Endothelial cell of umbilical vein (primary cell): Measurements from ENCODE around the gene BTG2. TPM values are rescaled to one million over a fixed set of nuclear protein-coding genes. Genes with fewer than 3 reads are reported as not detected.

ENCODE experiments used
- BruUV-seq: library from RNA; stranded (reverse); fragments of 400-500 nt; replicated peaks from 2 replicates; lab custom pipeline; 2021; lab: Mats Ljungman, UMichigan
- CTCF ChIA-PET: fragments of 300-600, 350-600 bp; sonication (Branson Sonifier 250); formaldehyde crosslinking; loops from one replicate; lab custom pipeline; 2021; ENCODE audit warnings: antibody characterized with exemption, inconsistent platforms; lab: Charles Lee
- POLR2A ChIA-PET: fragments of 300-600, 350-600 bp; sonication (Branson Sonifier 250); formaldehyde crosslinking; loops from one replicate; lab custom pipeline; 2021; ENCODE audit warnings: antibody characterized with exemption, inconsistent platforms; lab: Charles Lee
- DNase-seq: peaks from one replicate; pipeline ENCODE4 v3.0.0-alpha.2; 2011; ENCODE audit warnings: low read depth, low spot score
- FAIRE-seq: peaks from 2 replicates; lab custom pipeline; 2011; peaks lifted over from hg19 to GRCh38; lab: Jason Lieb, UNC
- H2AFZ ChIP-seq: 2 replicates; pipeline ENCODE4 v1.6.0; 2012; ENCODE audit warnings: low read depth, low read length, control low read depth, inconsistent platforms
- H3K27ac ChIP-seq: 2 replicates; pipeline ENCODE4 v1.5.1; 2011; ENCODE audit warnings: low read depth, mild to moderate bottlenecking, control low read depth, low read length, moderate library complexity; ENCODE audit not compliant: insufficient read depth
- H3K27me3 ChIP-seq, 2 experiments: 2 replicates each; pipeline versions ENCODE4 v1.6.0 to v1.6.1; 2011; ENCODE audit warnings: low read length in 2 of 2, mixed read lengths in 1 of 2; ENCODE audit not compliant: control insufficient read depth in 2 of 2, insufficient read depth in 2 of 2
- H3K36me3 ChIP-seq, 2 experiments: 2 replicates in 1 of 2; 3 replicates in 1 of 2; pipeline ENCODE4 v1.5.1; 2011; ENCODE audit warnings: low read length in 2 of 2, mild to moderate bottlenecking in 1 of 2, moderate library complexity in 1 of 2; ENCODE audit not compliant: control insufficient read depth in 2 of 2, insufficient read depth in 2 of 2; ENCODE audit errors: extremely low read depth in 1 of 2
- H3K4me1 ChIP-seq: 3 replicates; pipeline ENCODE4 v1.5.1; 2011; ENCODE audit warnings: mild to moderate bottlenecking, low read length; ENCODE audit not compliant: control insufficient read depth, insufficient read depth; ENCODE audit errors: extremely low read depth
- H3K4me2 ChIP-seq: 2 replicates; pipeline ENCODE4 v1.6.1; 2011; ENCODE audit warnings: low read length, control low read depth, mixed read lengths; ENCODE audit not compliant: insufficient read depth
- H3K4me3 ChIP-seq, 3 experiments: fragments of 200-600 bp in 1 of 3; sonication (generic), shearing (Covaris generic) in 1 of 3; replicated peaks in 1 of 3; 2 replicates each; pipeline ENCODE4 v1.5.1; 2011 to 2016; ENCODE audit warnings: control low read depth in 3 of 3, low read length in 3 of 3, mild to moderate bottlenecking in 2 of 3, inconsistent platforms in 1 of 3, low read depth in 1 of 3, moderate library complexity in 1 of 3; ENCODE audit not compliant: insufficient read depth in 1 of 3
- H3K79me2 ChIP-seq: 2 replicates; pipeline ENCODE4 v1.6.0; 2012; ENCODE audit warnings: low read length, inconsistent platforms; ENCODE audit not compliant: control insufficient read depth, insufficient read depth
- H3K9ac ChIP-seq: replicated peaks from 2 replicates; pipeline ENCODE3; 2011; ENCODE audit warnings: low read length, control low read depth; ENCODE audit not compliant: insufficient read depth; ENCODE audit errors: extremely low read depth
- H3K9me1 ChIP-seq: replicated peaks from 3 replicates; pipeline ENCODE4 v1.6.0; 2011; ENCODE audit warnings: mild to moderate bottlenecking, low read length; ENCODE audit not compliant: control insufficient read depth, insufficient read depth; ENCODE audit errors: extremely low read depth
- H3K9me3 ChIP-seq: replicated peaks from 2 replicates; pipeline ENCODE4 v1.5.1; 2012; ENCODE audit warnings: low read length, inconsistent platforms; ENCODE audit not compliant: control insufficient read depth, insufficient read depth
- H4K20me1 ChIP-seq: replicated peaks from 2 replicates; pipeline ENCODE3; 2011; ENCODE audit warnings: mild to moderate bottlenecking, low read length; ENCODE audit not compliant: control insufficient read depth, insufficient read depth; ENCODE audit errors: extremely low read depth
- EZH2 ChIP-seq: IDR thresholded peaks from 2 replicates; pipeline ENCODE4 v1.6.1; 2012; ENCODE audit warnings: borderline replicate concordance, low read depth, mild to moderate bottlenecking, moderate library complexity, low read length, inconsistent platforms; ENCODE audit not compliant: severe bottlenecking
- FOS ChIP-seq: IDR thresholded peaks from 2 replicates; pipeline ENCODE4 v1.6.1; 2011; ENCODE audit warnings: mild to moderate bottlenecking, low read length, moderate library complexity, borderline replicate concordance; ENCODE audit not compliant: insufficient read depth
- GATA2 ChIP-seq: IDR thresholded peaks from 2 replicates; pipeline ENCODE4 v1.7.0; 2011; ENCODE audit warnings: low read depth, mild to moderate bottlenecking, moderate library complexity, mixed read lengths, low read length; ENCODE audit not compliant: insufficient read length, insufficient read depth
- JUN ChIP-seq: IDR thresholded peaks from 2 replicates; pipeline ENCODE4 v1.6.1; 2011; ENCODE audit warnings: borderline replicate concordance, low read depth; ENCODE audit not compliant: insufficient read length, insufficient read depth
- MAX ChIP-seq: IDR thresholded peaks from 2 replicates; pipeline ENCODE4 v1.6.1; 2011; ENCODE audit not compliant: insufficient read depth, insufficient read length
- MYC ChIP-seq: IDR thresholded peaks from one replicate; pipeline ENCODE4 v1.6.1; 2011; ENCODE audit warnings: mild to moderate bottlenecking, low read depth, low read length
- POLR2A ChIP-seq: IDR thresholded peaks from 2 replicates; pipeline ENCODE4 v1.6.1; 2012; ENCODE audit warnings: low read depth, mild to moderate bottlenecking, control low read depth, low read length
- POLR2AphosphoS5 ChIP-seq: IDR thresholded peaks from 2 replicates; pipeline ENCODE4 v1.6.1; 2012; ENCODE audit warnings: low read depth, mild to moderate bottlenecking, control low read depth, low read length, moderate library complexity; ENCODE audit not compliant: insufficient read depth
- dilution Hi-C: fragments of 300-500 bp; cut with MboI; formaldehyde crosslinking; loops from one replicate; pipeline ENCODE4 v1.15.0; 2019; ENCODE audit warnings: low sequenced_read_pairs; ENCODE audit not compliant: extremely low pct_ligation_motif_present
- intact Hi-C: fragments of 100-400 bp; cut with micrococcal nuclease; formaldehyde crosslinking; loops from one replicate; pipeline ENCODE4 v1.10.0; 2022
- polyA plus RNA-seq, 4 experiments: library from polyadenylated mRNA; depleted of rRNA in 3 of 4; stranded (reverse) in 3 of 4; unstranded in 1 of 4; fragments of >200 nt; gene quantifications; 2 replicates each; pipeline versions ENCODE4 v1.2.1 to v1.2.3, GENCODE V29; 2011 to 2012; ENCODE audit warnings: missing spikeins in 1 of 4
- total RNA-seq: library from RNA; stranded (reverse); gene quantifications from 2 replicates; pipeline ENCODE4 v1.2.3, GENCODE V29; 2021
- TF ChIP-seq, protein P1 (sequence below), 2 donors: IDR thresholded peaks; 1 replicate in 1 of 2; 2 replicates in 1 of 2; pipeline ENCODE4 v1.5.1; 2011; ENCODE audit warnings: low read length in 2 of 2, mild to moderate bottlenecking in 2 of 2, moderate library complexity in 2 of 2, control low read depth in 1 of 2, inconsistent platforms in 1 of 2, low read depth in 1 of 2; ENCODE audit not compliant: insufficient read depth in 1 of 2; ENCODE audit errors: extremely low read depth in 1 of 2

Gene BTG2
- total and polyA plus RNA-seq, 2 donors (not counting 3 experiments of a cell fraction or from before 2014, with no cell fraction given), result 35.6 to 50.1 TPM

GRCh38 chr1:203322500-203323179 is 17.3 kb downstream of the BTG2 start:
- TSS peak; percentile 64 for BruUV-seq
- H2AFZ ChIP-seq, result no peak overlapping the region
- no peaks in the 10 kb centered on the region for H3K9me3 ChIP-seq
- FAIRE-seq (peak; percentile 77), DNase-seq (peak; percentile 83)
- H3K4me2 ChIP-seq, result no peak overlapping the region
- H3K79me2 ChIP-seq, result no peaks in the 10 kb centered on the region
- no peak overlapping the region for H3K27ac ChIP-seq
- H4K20me1 ChIP-seq, result no peaks in the 10 kb centered on the region
- intact Hi-C loops, result loop anchor here (10.0 kb wide), 1 partner anchor 288 kb away; no protein-coding TSS in a partner anchor
- ChIA-PET CTCF (interaction anchor here (1.1 to 30.6 kb wide), 4 partner anchors 13 to 50 kb away, joined by 4 to 1014 read pairs (median 43); no protein-coding TSS in a partner anchor), POLR2A (interaction anchor here (8.6 kb wide), 1 partner anchor 16 kb away, joined by 115 read pairs; the partner anchor contains the start of gene BTG2)
- H3K9me1 ChIP-seq, result no peaks in the 10 kb centered on the region
- no peak for TF ChIP-seq MAX
- no peak for TF ChIP-seq JUN
- TF ChIP-seq POLR2A, result no peak
- no peak for TF ChIP-seq GATA2
- TF ChIP-seq FOS, result no peak
- no peak for TF ChIP-seq EZH2
- no peak for TF ChIP-seq POLR2AphosphoS5
- TF ChIP-seq MYC, result no peak
- TF ChIP-seq, protein P1, sequence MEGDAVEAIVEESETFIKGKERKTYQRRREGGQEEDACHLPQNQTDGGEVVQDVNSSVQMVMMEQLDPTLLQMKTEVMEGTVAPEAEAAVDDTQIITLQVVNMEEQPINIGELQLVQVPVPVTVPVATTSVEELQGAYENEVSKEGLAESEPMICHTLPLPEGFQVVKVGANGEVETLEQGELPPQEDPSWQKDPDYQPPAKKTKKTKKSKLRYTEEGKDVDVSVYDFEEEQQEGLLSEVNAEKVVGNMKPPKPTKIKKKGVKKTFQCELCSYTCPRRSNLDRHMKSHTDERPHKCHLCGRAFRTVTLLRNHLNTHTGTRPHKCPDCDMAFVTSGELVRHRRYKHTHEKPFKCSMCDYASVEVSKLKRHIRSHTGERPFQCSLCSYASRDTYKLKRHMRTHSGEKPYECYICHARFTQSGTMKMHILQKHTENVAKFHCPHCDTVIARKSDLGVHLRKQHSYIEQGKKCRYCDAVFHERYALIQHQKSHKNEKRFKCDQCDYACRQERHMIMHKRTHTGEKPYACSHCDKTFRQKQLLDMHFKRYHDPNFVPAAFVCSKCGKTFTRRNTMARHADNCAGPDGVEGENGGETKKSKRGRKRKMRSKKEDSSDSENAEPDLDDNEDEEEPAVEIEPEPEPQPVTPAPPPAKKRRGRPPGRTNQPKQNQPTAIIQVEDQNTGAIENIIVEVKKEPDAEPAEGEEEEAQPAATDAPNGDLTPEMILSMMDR (IDR thresholded peaks at IDR 0.05; ENCODE audit: extremely low read depth in 1 of 2, insufficient read depth in 1 of 2, low read depth in 1 of 2, low read length in 2 of 2), result no peak
- H3K9ac ChIP-seq, result no peak overlapping the region
- no peak overlapping the region for H3K4me3 ChIP-seq
- dilution Hi-C loops, result no loop called here
- H3K27me3 ChIP-seq, result peaks cover 8 to 23% of the 10 kb centered on the region in 2 experiments
- H3K36me3 ChIP-seq, result no peaks in the 10 kb centered on the region
- H3K4me1 ChIP-seq, result peaks cover 29% of the 10 kb centered on the region
